Kidney capillary endothelial cell (primary cell): ENCODE data around the gene HASPIN.

Experiments used
- DNase-seq: peaks from one replicate; pipeline ENCODE4 v3.0.0-alpha.2; 2018; ENCODE audit warnings: low spot score

Gene HASPIN

GRCh38 chr17:3723556-3724377, at the start of gene HASPIN:
Gene HASPIN, plus strand, starts transcription at chr17:3723903. Its CDS starts 33 bp downstream, at chr17:3723936.
- DNase-seq: peak; percentile 89

- no peak for DNase-seq
Observed at GRCh38 chr17:3675886-3676285, 47.8 kb upstream of the HASPIN start.

DNA sequence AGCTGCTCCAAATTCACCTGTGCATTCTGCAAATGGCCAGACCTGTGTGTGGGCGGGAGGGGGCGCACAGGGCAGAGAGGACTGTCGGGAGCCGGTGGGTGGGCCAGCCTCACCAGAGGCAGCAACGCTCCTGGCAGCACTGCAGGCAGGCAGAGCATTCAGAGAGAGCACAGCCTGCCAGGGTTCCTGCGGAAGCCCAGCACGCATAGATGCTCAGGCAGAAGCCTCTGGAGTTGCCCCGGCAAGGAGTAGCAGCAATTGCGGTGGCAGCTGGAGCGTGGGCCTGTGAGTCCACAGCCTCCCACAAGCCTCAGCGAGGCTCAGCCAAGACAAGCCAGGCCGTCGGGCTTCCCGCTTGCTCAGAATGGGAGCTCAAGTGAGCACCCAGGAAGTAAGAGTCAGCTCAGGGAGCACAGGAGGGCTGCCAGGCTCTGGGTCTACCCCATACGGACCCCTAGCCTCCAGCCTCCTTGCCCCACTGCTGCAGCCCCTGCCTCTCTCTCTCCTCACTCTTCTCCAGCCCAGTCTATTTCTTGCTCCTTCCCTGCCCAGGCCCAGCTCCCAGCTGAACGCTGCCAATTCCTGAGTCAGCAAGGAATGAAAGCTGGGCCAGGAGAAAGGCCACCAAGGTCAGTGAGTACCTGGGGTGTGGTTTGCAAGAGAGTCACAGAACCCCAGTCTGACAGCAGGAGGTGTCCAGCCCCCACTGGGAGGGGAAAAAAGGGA, 45.4 kb upstream of the HASPIN start:
- DNase-seq: no peak

- no peak for DNase-seq
Observed at GRCh38 chr17:3678821-3679530, 44.7 kb upstream of the HASPIN start.

DNA sequence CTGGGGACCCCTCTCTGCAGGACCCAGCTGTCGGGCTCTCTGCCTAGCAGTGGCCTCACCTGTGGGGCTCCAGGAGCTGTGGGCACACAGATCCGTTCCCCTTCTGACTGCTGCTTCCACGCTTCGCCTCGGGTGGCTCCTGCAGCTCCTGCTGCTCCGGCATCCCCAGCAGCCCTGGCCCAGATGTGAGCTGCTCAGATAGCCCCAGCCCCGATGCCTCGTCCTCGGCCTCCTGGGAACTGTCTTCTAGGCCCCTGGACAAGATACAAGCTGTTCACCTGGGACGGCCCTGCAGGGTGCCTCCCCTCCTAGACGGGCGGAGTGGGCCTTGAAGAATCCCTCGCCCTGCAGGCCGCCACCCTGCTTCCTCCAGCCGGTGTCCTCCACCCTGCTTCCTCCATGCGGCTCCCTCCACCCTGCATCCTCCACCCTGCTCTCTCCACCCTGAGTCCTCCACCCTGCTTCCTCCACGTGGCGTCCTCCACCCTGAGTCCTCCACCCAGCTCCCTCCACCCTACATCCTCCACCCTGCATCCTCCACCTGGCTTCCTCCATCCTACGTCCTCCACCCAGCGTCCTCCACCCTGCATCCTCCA, 44.1 kb upstream of the HASPIN start:
- DNase-seq: no peak

- DNase-seq: no peak
Observed at GRCh38 chr17:3681057-3681456, 42.6 kb upstream of the HASPIN start.

DNA sequence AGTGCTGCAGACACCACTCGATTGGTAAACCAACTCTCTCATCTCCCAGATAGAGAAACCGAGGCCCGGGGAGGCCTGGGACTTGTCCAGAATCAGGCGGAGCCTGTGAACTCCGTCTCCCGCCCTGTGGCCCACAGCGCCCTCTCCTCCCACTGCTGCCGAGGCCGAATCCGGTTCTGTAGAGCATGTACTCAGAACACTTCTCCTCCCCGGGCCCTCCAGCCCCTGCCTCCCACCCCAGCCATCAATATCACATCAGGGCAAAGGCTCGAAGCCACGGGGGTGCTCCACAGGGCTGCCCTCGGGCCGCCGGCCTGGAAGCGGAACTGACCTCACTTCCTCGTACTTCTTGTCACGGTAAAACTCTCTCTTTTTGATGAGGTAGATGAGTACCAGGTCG, 42.1 kb upstream of the HASPIN start:
- no peak for DNase-seq

DNA sequence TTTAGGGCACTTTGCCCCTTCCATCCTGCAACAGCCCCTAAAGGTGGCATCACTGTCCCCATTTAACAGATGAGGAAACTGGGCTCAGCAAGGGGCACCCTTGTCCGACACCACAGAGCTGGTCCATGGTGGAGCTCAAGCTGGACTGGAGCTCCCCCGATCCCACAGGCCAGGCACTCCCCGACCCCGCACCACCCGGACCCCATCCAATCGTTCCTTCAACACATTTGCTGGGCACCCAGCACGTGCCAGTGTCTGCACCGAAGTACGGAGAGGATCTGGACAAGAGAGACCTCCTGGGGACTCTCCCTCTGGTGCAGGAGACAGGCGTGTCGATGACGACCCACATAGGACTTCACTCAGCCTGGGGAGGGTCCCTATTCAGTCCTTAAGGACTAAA, 41.7 kb upstream of the HASPIN start:
- DNase-seq: no peak

DNA sequence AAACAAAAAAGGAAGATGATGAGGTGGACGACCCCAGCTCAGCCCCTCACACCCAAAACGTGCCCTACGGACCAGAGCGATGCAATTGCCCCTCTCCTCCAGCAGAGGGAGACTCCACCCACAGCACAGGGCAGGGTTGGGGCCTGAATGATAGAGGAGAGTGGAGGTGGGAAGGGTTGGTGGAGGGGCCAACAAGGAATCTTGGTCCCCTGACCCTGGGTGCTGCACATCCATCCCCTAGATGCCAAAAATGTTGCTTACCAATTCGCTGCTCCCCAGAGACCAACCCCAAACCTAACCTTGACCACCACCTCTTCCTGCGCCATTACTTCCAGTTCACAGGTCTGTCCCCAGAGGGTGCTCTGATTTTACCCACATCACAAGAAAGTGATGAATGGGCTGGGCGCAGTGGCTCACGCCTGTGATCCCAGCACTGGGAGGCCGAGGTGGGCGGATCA, 40.6 kb upstream of the HASPIN start:
- DNase-seq: peak; percentile 30

- DNase-seq: no peak
Observed at GRCh38 chr17:3685174-3685573, 38.5 kb upstream of the HASPIN start.

DNA sequence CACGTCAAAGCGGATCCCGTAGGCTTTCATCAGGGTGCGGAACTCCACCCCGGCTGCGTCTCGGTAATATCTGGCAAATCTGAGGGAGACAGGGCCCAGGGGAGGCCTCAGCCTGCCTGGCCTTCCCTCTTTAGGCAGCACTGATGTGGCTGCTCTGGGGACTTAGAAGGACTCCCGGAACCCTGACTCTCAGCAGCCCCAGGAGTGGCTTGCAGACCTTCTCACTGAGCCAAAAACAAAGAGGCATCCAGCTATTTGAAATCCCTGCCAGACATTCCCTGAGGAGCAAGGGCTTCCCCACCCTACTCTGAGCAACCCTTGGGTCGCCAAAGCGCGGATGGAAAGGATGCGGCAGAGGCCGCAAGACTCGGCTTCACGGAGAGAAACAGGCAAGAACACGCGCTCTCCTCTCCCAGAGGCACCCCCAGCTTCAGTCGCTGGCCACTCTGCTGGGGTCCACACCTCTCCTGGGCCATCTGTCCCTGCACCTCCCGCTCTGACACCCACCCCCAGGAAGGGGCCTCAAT, 35.6 kb upstream of the HASPIN start:
- no peak for DNase-seq

GRCh38 chr17:3688852-3689261, 34.8 kb upstream of the HASPIN start:
- DNase-seq: no peak

DNA sequence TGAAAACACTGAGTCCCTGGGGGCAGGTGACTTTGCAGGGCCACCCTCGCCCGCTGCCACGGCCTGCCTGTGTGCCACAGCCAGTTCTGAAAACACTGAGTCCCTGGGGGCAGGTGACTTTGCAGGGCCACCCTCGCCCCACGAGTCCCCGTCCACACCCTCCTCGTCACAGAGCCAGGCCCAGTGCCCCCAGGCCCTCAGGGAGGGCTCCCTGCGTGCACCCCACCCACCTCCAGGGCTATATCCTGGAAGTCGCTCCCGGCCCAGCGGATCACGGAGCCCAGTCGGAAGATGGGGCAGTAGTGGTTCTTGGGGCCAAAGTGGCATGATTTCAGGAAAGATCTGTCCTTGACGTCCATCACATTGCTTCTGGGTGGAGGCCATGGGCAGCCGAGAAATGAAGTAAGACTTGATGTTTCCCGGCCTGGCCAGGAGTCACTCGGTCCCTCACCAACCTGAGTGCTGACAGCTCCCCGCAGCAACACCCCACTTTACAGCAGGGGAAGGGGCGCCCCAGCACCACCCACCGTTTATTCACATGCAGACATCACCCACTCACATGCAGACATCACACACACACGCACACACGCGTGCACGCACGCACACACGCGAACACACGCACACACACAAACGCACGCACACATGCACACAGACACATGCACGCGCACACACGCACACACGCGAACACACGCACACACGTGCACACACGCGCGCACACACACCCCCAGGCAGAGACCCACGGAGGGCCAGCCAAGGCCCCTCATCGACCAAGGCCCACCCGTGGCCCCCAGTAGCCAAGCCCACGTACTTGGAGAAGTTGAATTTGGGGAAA, 34.2 kb upstream of the HASPIN start:
- no peak for DNase-seq

- DNase-seq: no peak
Observed at GRCh38 chr17:3690094-3690715, 33.5 kb upstream of the HASPIN start.

- DNase-seq: no peak
Observed at GRCh38 chr17:3691617-3692067, 32.1 kb upstream of the HASPIN start.

GRCh38 chr17:3692346-3692745, 31.4 kb upstream of the HASPIN start:
- no peak for DNase-seq

GRCh38 chr17:3693141-3693540, 30.6 kb upstream of the HASPIN start:
- no peak for DNase-seq

GRCh38 chr17:3693829-3694231, 29.9 kb upstream of the HASPIN start:
- no peak for DNase-seq

DNA sequence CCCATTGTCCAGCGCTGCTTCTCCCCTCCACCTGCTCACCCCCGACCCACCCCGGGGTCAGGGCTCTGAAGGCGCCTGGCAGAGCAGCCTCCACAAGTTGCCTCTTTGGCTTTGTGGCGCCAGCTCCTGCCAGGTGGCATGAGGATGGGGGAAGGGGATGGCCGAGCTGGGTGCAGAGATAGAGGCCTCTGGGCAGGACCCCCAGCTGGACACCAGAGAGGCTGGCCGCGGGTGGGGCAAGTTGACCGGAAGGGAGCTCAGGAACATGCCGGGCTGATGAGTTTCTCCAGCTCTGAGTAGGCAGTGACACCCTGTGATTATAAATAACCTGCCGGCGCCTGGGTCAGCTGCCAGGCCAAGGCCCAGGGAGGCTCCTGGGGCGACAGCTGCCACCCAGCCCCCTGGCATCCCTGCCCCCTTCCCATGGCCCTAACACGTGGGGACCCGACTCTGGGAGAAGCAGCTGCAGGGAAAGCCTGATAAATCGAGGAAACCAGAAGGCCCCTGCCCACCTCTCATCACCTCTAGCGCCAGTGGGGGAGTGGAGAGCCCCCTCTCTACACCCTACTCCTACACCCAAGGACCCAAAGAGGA, 28.5 kb upstream of the HASPIN start:
- no peak for DNase-seq

- DNase-seq: no peak
Observed at GRCh38 chr17:3695723-3696411, 27.8 kb upstream of the HASPIN start, which contains the start of gene P2RX5. Gene P2RX5, minus strand, starts transcription at chr17:3696155. Its CDS starts 150 bp downstream, at chr17:3696005.
